Left ventricle myocardium inferior (tissue), 1 donor: Measurements from ENCODE around the gene NANOS3. TPM values are rescaled to one million over a fixed set of nuclear protein-coding genes. Genes with fewer than 3 reads are reported as not detected.
A peak's percentile ranks its signal among the peaks of the same experiment; 100 is the strongest.
"Not testable (repeated sequence)": the region's sequence is repeated elsewhere in the genome, so short reads cannot be mapped to it uniquely, and the experiment has no call there.

Experiments
- DNase-seq: peaks from one replicate; pipeline ENCODE4 v3.0.0-alpha.2; 2020
- H3K27ac ChIP-seq: fragments of 200-600 bp; replicated peaks from 2 replicates; pipeline ENCODE4 v1.8.0; 2021
- H3K27me3 ChIP-seq: fragments of 200-600 bp; 2 replicates; pipeline ENCODE4 v1.8.0; 2021; ENCODE audit warnings: low read depth
- H3K36me3 ChIP-seq: fragments of 200-600 bp; 2 replicates; pipeline ENCODE4 v1.8.0; 2021
- H3K4me1 ChIP-seq: fragments of 200-600 bp; 2 replicates; pipeline ENCODE4 v1.8.0; 2021
- H3K4me3 ChIP-seq: fragments of 200-600 bp; 2 replicates; pipeline ENCODE4 v1.8.0; 2021; ENCODE audit warnings: mild to moderate bottlenecking, moderate library complexity
- H3K9me3 ChIP-seq: fragments of 200-600 bp; replicated peaks from 2 replicates; pipeline ENCODE4 v1.8.0; 2021
- CTCF ChIP-seq: fragments of 200-600 bp; IDR thresholded peaks from 2 replicates; pipeline ENCODE4 v1.8.0; 2021; ENCODE audit warnings: antibody characterized with exemption, mild to moderate bottlenecking, borderline replicate concordance
- intact Hi-C: fragments of 100-400 bp; cut with micrococcal nuclease; formaldehyde crosslinking; loops from one replicate; pipeline ENCODE4 v1.11.0; 2022
- total RNA-seq: library from RNA; stranded (reverse); fragmentation: NEBNext Ultra II Directional; extraction: Animal tissue kit (Norgen Biotek cat#: 25700); gene quantifications from one replicate; pipeline ENCODE4 v1.2.1, GENCODE V29; 2021
- donor health status: DM: no; HTN: yes; CAD: no; lungs with severe emphysema.

The NANOS3 gene
- total RNA-seq, 1 donor from 2014 or later: 1.3 TPM

GRCh38 chr19:13850910-13851733 lies 25.8 kb upstream of the NANOS3 start:
- Histone ChIP-seq H3K9me3 (no peaks in the 10 kb centered on the region), H3K36me3 (no peaks in the 10 kb centered on the region), H3K4me1 (peaks cover 54% of the 10 kb centered on the region), H3K4me3 (peak overlapping the region; percentile 59), H3K27me3 (no peaks in the 10 kb centered on the region), H3K27ac (peak overlapping the region; percentile 99)
- intact Hi-C loops: no loop called here
- DNase-seq: peak; percentile 79
- no peak for TF ChIP-seq CTCF

- intact Hi-C loops, H3K36me3 ChIP-seq, H3K9me3 ChIP-seq, H3K27me3 ChIP-seq, DNase-seq: not testable (repeated sequence)
- H3K4me3 ChIP-seq: peak overlapping the region; percentile 59
- H3K4me1 ChIP-seq: peaks cover 48% of the 10 kb centered on the region
- peak overlapping the region; percentile 99 for H3K27ac ChIP-seq
Observed at GRCh38 chr19:13851734-13852114, 25.2 kb upstream of the NANOS3 start.

GRCh38 chr19:13852171-13852707 lies 24.7 kb upstream of the NANOS3 start:
- H3K9me3 ChIP-seq, H3K36me3 ChIP-seq, H3K4me3 ChIP-seq, DNase-seq, intact Hi-C loops, H3K27me3 ChIP-seq: not testable (repeated sequence)
- H3K4me1 ChIP-seq: peaks cover 43% of the 10 kb centered on the region
- H3K27ac ChIP-seq: peak overlapping the region; percentile 99

GRCh38 chr19:13856497-13856896 lies 20.4 kb upstream of the NANOS3 start:
- no peak for TF ChIP-seq CTCF
- DNase-seq: no peak
- Histone ChIP-seq H3K4me1 (peaks cover 13% of the 10 kb centered on the region), H3K27ac (no peak overlapping the region), H3K27me3 (no peaks in the 10 kb centered on the region), H3K4me3 (no peak overlapping the region), H3K9me3 (no peaks in the 10 kb centered on the region), H3K36me3 (no peaks in the 10 kb centered on the region)
- intact Hi-C loops: no loop called here

GRCh38 chr19:13859361-13859880 lies 17.5 kb upstream of the NANOS3 start:
- Histone ChIP-seq H3K4me3 (no peak overlapping the region), H3K27ac (no peak overlapping the region), H3K4me1 (peaks cover 27% of the 10 kb centered on the region), H3K27me3 (no peaks in the 10 kb centered on the region), H3K9me3 (no peaks in the 10 kb centered on the region), H3K36me3 (no peaks in the 10 kb centered on the region)
- intact Hi-C loops: no loop called here
- no peak for DNase-seq
- TF ChIP-seq CTCF: no peak

GRCh38 chr19:13860679-13861391 lies 16.1 kb upstream of the NANOS3 start:
- no peaks in the 10 kb centered on the region for H3K27me3 ChIP-seq
- TF ChIP-seq CTCF: no peak
- no peaks in the 10 kb centered on the region for H3K9me3 ChIP-seq
- H3K36me3 ChIP-seq: no peaks in the 10 kb centered on the region
- H3K4me1 ChIP-seq: peaks cover 36% of the 10 kb centered on the region
- no peak for DNase-seq
- intact Hi-C loops: loop anchor here (10.0 kb wide), 1 partner anchor 76 kb away; no protein-coding TSS in a partner anchor
- peak overlapping the region; percentile 97 for H3K27ac ChIP-seq
- peak overlapping the region; percentile 63 for H3K4me3 ChIP-seq
